HepG2 (cell line): ENCODE data around the gene TTYH1. TPM values are rescaled to one million over a fixed set of nuclear protein-coding genes. Genes with fewer than 3 reads are reported as not detected.

ENCODE experiments used
- CBX2 ChIP-seq, 2 experiments: fragments of 200-600 bp in 1 of 2; sonication (generic); formaldehyde crosslinking in 1 of 2; IDR thresholded peaks; 2 replicates each; pipeline versions ENCODE4 v1.7.0 to v1.8.1; 2018 to 2022; ENCODE audit warnings: low read depth in 2 of 2, low read length in 1 of 2, mild to moderate bottlenecking in 1 of 2, missing genetic modification reagents in 1 of 2
- ISL2 ChIP-seq: sonication (generic); formaldehyde crosslinking; IDR thresholded peaks from 2 replicates; pipeline ENCODE4 v1.5.0; 2020; ENCODE audit warnings: missing genetic modification reagents
- NFKBIZ ChIP-seq: IDR thresholded peaks from 2 replicates; pipeline ENCODE4 v1.6.1; 2018; ENCODE audit warnings: missing genetic modification reagents, missing compliant biosample characterization
- NONO ChIP-seq, 2 experiments: fragments of 450-650 bp in 1 of 2; sonication (generic) in 1 of 2; formaldehyde crosslinking in 1 of 2; IDR thresholded peaks in 1 of 2; conservative IDR thresholded peaks in 1 of 2; 2 replicates each; pipeline versions ENCODE4 v1.6.1 to v1.8.0; 2017 to 2022; ENCODE audit warnings: mild to moderate bottlenecking in 1 of 2, missing genetic modification reagents in 1 of 2, moderate library complexity in 1 of 2
- ZFP41 ChIP-seq: sonication (generic); formaldehyde crosslinking; IDR thresholded peaks from 2 replicates; pipeline ENCODE4 v1.4.0; 2020; ENCODE audit warnings: mild to moderate bottlenecking, missing genetic modification reagents, borderline replicate concordance
- ZIK1 ChIP-seq: sonication (generic); formaldehyde crosslinking; IDR thresholded peaks from 2 replicates; pipeline ENCODE4 v1.5.0; 2020; ENCODE audit warnings: mild to moderate bottlenecking, low read depth, missing genetic modification reagents, borderline replicate concordance
- ZMAT3 ChIP-seq: sonication (generic); formaldehyde crosslinking; conservative IDR thresholded peaks from 2 replicates; pipeline ENCODE4 v1.7.0; 2021; ENCODE audit warnings: missing genetic modification reagents
- ZNF431 ChIP-seq: sonication (generic); formaldehyde crosslinking; IDR thresholded peaks from 2 replicates; pipeline ENCODE4 v1.9.0; 2022; ENCODE audit warnings: missing genetic modification reagents, low read depth, mild to moderate bottlenecking, borderline replicate concordance
- ZNF547 ChIP-seq: sonication (generic); formaldehyde crosslinking; IDR thresholded peaks from 2 replicates; pipeline ENCODE4 v1.5.1; 2020; ENCODE audit warnings: mild to moderate bottlenecking, missing genetic modification reagents
- ZNF569 ChIP-seq: sonication (generic); formaldehyde crosslinking; IDR thresholded peaks from 2 replicates; pipeline ENCODE4 v1.5.0; 2020; ENCODE audit warnings: mild to moderate bottlenecking, missing genetic modification reagents, moderate library complexity, borderline replicate concordance
- ZNF749 ChIP-seq: sonication (generic); formaldehyde crosslinking; IDR thresholded peaks from 2 replicates; pipeline ENCODE4 v1.8.0; 2022; ENCODE audit warnings: mild to moderate bottlenecking, missing genetic modification reagents, moderate library complexity, borderline replicate concordance
- polyA plus RNA-seq, 8 experiments: library from polyadenylated mRNA; depleted of rRNA in 3 of 8; stranded (reverse) in 7 of 8; unstranded in 1 of 8; fragments of >200 nt; fragmentation: Illumina TruSeq in 4 of 8; extraction: Trizol in 4 of 8; gene quantifications; 2 replicates each; pipeline versions ENCODE4 v1.2.1 to v1.2.3, GENCODE V29; 2011 to 2016; ENCODE audit warnings: low read depth in 4 of 8, missing spikeins in 1 of 8, mixed read lengths in 1 of 8; ENCODE audit not compliant: insufficient read depth in 1 of 8
- total RNA-seq, 5 experiments: library from RNA; depleted of rRNA; stranded (reverse); fragments of >200 nt; fragmentation: Illumina TruSeq; extraction: Trizol; gene quantifications; 2 replicates each; pipeline ENCODE4 v1.2.3, GENCODE V29; 2016; ENCODE audit warnings: low read depth in 1 of 5
- TF ChIP-seq, protein P1 (sequence below), 2 experiments: sonication (generic) in 1 of 2; formaldehyde crosslinking in 1 of 2; IDR thresholded peaks; 2 replicates each; pipeline versions ENCODE4 v1.6.1 to v1.9.0; 2014 to 2022; ENCODE audit warnings: antibody characterized with exemption in 1 of 2, borderline replicate concordance in 1 of 2, inconsistent platforms in 1 of 2, low read depth in 1 of 2, missing genetic modification reagents in 1 of 2
- TF ChIP-seq, protein P2 (sequence below): sonication (generic); formaldehyde crosslinking; IDR thresholded peaks from 2 replicates; pipeline ENCODE4 v1.5.1; 2020; ENCODE audit warnings: mild to moderate bottlenecking, missing genetic modification reagents
- TF ChIP-seq, protein P3 (sequence below): sonication (generic); formaldehyde crosslinking; conservative IDR thresholded peaks from 2 replicates; pipeline ENCODE4 v1.8.0; 2022; ENCODE audit warnings: low read depth, missing genetic modification reagents

TTYH1 gene
- total and polyA plus RNA-seq, 2 of the 13 experiments (the other 11 are each of a cell fraction or from before 2014, with no cell fraction given), result 6.9 to 19.9 TPM

- TF ChIP-seq ZNF431 (CRISPR knock-in tag) (peak; percentile 78; the same call in 1 of the 2 replicates), NONO (IDR thresholded peaks at IDR 0.05) (no peak), NONO (CRISPR knock-in tag; conservative IDR thresholded peaks at IDR 0.05) (peak; percentile 82), ZNF569 (CRISPR knock-in tag) (no peak), ZIK1 (CRISPR knock-in tag) (peak; percentile 36; the same call in 1 of the 2 replicates), ZFP41 (CRISPR knock-in tag) (peak; percentile 33; the same call in 1 of the 2 replicates), ZNF749 (no peak), ZNF547 (CRISPR knock-in tag) (peak; percentile 89; the same call in 1 of the 2 replicates), ISL2 (0 out of 2 replicates have a peak, but pooled peaks have one; percentile 50), ZMAT3 (CRISPR knock-in tag) (peak; percentile 59), CBX2 (IDR thresholded peaks at IDR 0.05; ENCODE audit: low read depth, low read length) (no peak), CBX2 (CRISPR knock-in tag; IDR thresholded peaks at IDR 0.05; ENCODE audit: low read depth) (0 out of 2 replicates have a peak, but pooled peaks have one; percentile 68), NFKBIZ (CRISPR knock-in tag) (peak; percentile 38; the same call in 1 of the 2 replicates)
- TF ChIP-seq, protein P1, sequence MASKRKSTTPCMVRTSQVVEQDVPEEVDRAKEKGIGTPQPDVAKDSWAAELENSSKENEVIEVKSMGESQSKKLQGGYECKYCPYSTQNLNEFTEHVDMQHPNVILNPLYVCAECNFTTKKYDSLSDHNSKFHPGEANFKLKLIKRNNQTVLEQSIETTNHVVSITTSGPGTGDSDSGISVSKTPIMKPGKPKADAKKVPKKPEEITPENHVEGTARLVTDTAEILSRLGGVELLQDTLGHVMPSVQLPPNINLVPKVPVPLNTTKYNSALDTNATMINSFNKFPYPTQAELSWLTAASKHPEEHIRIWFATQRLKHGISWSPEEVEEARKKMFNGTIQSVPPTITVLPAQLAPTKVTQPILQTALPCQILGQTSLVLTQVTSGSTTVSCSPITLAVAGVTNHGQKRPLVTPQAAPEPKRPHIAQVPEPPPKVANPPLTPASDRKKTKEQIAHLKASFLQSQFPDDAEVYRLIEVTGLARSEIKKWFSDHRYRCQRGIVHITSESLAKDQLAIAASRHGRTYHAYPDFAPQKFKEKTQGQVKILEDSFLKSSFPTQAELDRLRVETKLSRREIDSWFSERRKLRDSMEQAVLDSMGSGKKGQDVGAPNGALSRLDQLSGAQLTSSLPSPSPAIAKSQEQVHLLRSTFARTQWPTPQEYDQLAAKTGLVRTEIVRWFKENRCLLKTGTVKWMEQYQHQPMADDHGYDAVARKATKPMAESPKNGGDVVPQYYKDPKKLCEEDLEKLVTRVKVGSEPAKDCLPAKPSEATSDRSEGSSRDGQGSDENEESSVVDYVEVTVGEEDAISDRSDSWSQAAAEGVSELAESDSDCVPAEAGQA (IDR thresholded peaks at IDR 0.05; ENCODE audit: low read depth), result no peak
- TF ChIP-seq, protein P1 (CRISPR knock-in tag; IDR thresholded peaks at IDR 0.05; ENCODE audit: borderline replicate concordance), result peak; percentile 71; the same call in 1 of the 2 replicates
- TF ChIP-seq, protein P2, sequence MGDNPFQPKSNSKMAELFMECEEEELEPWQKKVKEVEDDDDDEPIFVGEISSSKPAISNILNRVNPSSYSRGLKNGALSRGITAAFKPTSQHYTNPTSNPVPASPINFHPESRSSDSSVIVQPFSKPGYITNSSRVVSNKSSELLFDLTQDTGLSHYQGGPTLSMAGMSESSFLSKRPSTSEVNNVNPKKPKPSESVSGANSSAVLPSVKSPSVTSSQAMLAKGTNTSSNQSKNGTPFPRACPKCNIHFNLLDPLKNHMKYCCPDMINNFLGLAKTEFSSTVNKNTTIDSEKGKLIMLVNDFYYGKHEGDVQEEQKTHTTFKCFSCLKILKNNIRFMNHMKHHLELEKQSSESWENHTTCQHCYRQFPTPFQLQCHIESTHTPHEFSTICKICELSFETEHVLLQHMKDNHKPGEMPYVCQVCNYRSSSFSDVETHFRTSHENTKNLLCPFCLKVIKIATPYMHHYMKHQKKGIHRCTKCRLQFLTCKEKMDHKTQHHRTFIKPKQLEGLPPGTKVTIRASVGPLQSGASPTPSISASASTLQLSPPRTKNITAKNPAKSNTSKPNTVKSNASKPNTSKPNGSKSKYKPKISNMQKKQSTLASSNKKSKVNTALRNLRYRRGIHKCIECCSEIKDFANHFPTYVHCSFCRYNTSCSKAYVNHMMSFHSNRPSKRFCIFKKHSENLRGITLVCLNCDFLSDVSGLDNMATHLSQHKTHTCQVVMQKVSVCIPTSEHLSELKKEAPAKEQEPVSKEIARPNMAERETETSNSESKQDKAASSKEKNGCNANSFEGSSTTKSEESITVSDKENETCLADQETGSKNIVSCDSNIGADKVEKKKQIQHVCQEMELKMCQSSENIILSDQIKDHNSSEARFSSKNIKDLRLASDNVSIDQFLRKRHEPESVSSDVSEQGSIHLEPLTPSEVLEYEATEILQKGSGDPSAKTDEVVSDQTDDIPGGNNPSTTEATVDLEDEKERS (CRISPR knock-in tag), result 0 out of 2 replicates have a peak, but pooled peaks have one; percentile 3
- TF ChIP-seq, protein P3, sequence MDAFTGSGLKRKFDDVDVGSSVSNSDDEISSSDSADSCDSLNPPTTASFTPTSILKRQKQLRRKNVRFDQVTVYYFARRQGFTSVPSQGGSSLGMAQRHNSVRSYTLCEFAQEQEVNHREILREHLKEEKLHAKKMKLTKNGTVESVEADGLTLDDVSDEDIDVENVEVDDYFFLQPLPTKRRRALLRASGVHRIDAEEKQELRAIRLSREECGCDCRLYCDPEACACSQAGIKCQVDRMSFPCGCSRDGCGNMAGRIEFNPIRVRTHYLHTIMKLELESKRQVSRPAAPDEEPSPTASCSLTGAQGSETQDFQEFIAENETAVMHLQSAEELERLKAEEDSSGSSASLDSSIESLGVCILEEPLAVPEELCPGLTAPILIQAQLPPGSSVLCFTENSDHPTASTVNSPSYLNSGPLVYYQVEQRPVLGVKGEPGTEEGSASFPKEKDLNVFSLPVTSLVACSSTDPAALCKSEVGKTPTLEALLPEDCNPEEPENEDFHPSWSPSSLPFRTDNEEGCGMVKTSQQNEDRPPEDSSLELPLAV, result 0 out of 2 replicates have a peak, but pooled peaks have one; percentile 14
Measured at GRCh38 chr19:54462655-54463530, 47.6 kb downstream of the TTYH1 start (continued).
